GM12878 (cell line): ENCODE measurements around the gene PRR7.

Experiments used
- ATF2 ChIP-seq: IDR thresholded peaks from 2 replicates; pipeline ENCODE4 v1.6.1; 2012; ENCODE audit warnings: low read length, inconsistent platforms
- ATF3 ChIP-seq: IDR thresholded peaks from 2 replicates; pipeline ENCODE4 v1.6.1; 2011; ENCODE audit warnings: low read depth, mild to moderate bottlenecking, low read length, moderate library complexity, borderline replicate concordance; ENCODE audit errors: extremely low read depth
- BHLHE40 ChIP-seq, 2 experiments: fragments of 450-650 bp in 1 of 2; IDR thresholded peaks; 2 replicates each; pipeline ENCODE4 v1.6.1; 2011 to 2017; ENCODE audit warnings: low read depth in 2 of 2, borderline replicate concordance in 1 of 2, improper control_type of control experiment in 1 of 2, low read length in 1 of 2, mild to moderate bottlenecking in 1 of 2
- ETV6 ChIP-seq, 2 experiments: fragments of 450-650 bp in 1 of 2; IDR thresholded peaks in 1 of 2; conservative IDR thresholded peaks in 1 of 2; 2 replicates each; pipeline ENCODE4 v1.6.1; 2014; ENCODE audit warnings: antibody characterized with exemption in 1 of 2, borderline replicate concordance in 1 of 2, low read depth in 1 of 2, mild to moderate bottlenecking in 1 of 2, moderate library complexity in 1 of 2
- EZH2 ChIP-seq: IDR thresholded peaks from 2 replicates; pipeline ENCODE4 v1.6.1; 2012; ENCODE audit warnings: low read depth, mild to moderate bottlenecking, control low read depth, inconsistent platforms, low read length, borderline replicate concordance; ENCODE audit not compliant: control insufficient read depth
- KLF5 ChIP-seq: fragments of 450-650 bp; IDR thresholded peaks from 2 replicates; pipeline ENCODE4 v1.6.1; 2014; ENCODE audit warnings: mild to moderate bottlenecking; ENCODE audit not compliant: partially characterized antibody
- POLR2AphosphoS2 ChIP-seq: IDR thresholded peaks from 2 replicates; pipeline ENCODE4 v1.6.1; 2011; ENCODE audit warnings: low read depth, mild to moderate bottlenecking, low read length, improper control_type of control experiment, moderate library complexity
- TARDBP ChIP-seq: IDR thresholded peaks from 2 replicates; pipeline ENCODE4 v1.6.1; 2016; ENCODE audit warnings: borderline replicate concordance

- TF ChIP-seq ATF3 = no peak
- no peak for TF ChIP-seq ATF2
- no peak for TF ChIP-seq POLR2AphosphoS2
- TF ChIP-seq KLF5 = no peak
- TF ChIP-seq ETV6 (conservative IDR thresholded peaks at IDR 0.05 in 1 of 2, IDR thresholded peaks at IDR 0.05 in 1 of 2; ENCODE audit: borderline replicate concordance in 1 of 2, low read depth in 1 of 2) = no peak
- no peak for TF ChIP-seq TARDBP
- TF ChIP-seq EZH2 = no peak
- no peak for TF ChIP-seq BHLHE40 (IDR thresholded peaks at IDR 0.05; ENCODE audit: borderline replicate concordance in 1 of 2, low read depth in 2 of 2, low read length in 1 of 2)
Measured at GRCh38 chr5:177442066-177442826, 4.4 kb upstream of the PRR7 start.
